H9 (cell line): Measurements from ENCODE around the gene ADAMTS17. TPM values are rescaled to one million over a fixed set of nuclear protein-coding genes. Genes with fewer than 3 reads are reported as not detected.

ENCODE experiments used
- DNase-seq: peaks from one replicate; pipeline ENCODE4 v3.0.0-alpha.2; 2017
- H2AFZ ChIP-seq: one replicate; pipeline ENCODE4 v1.6.1; 2013; ENCODE audit warnings: mild to moderate bottlenecking, low read length, control low read depth, moderate library complexity
- H2AK5ac ChIP-seq: 2 replicates; pipeline ENCODE4 v1.6.1; 2013; ENCODE audit warnings: low read length, control low read depth, mixed read lengths; ENCODE audit not compliant: insufficient read length
- H2BK120ac ChIP-seq: one replicate; pipeline ENCODE4 v1.6.1; 2013; ENCODE audit warnings: low read depth, mild to moderate bottlenecking, low read length, control low read depth, inconsistent platforms; ENCODE audit not compliant: poor library complexity, severe bottlenecking
- H2BK12ac ChIP-seq: 2 replicates; pipeline ENCODE4 v1.6.1; 2013; ENCODE audit warnings: low read length, control low read depth, mixed read lengths, low read depth; ENCODE audit not compliant: insufficient read length
- H2BK15ac ChIP-seq: 2 replicates; pipeline ENCODE4 v1.6.1; 2013; ENCODE audit warnings: low read depth, low read length, control low read depth
- H2BK20ac ChIP-seq: one replicate; pipeline ENCODE4 v1.6.1; 2013; ENCODE audit warnings: low read depth, mild to moderate bottlenecking, low read length, control low read depth, inconsistent platforms; ENCODE audit not compliant: poor library complexity, severe bottlenecking
- H2BK5ac ChIP-seq: 2 replicates; pipeline ENCODE4 v1.6.1; 2013; ENCODE audit warnings: low read length, control low read depth, mixed read lengths; ENCODE audit not compliant: insufficient read length
- H3K14ac ChIP-seq: 2 replicates; pipeline ENCODE4 v1.6.1; 2013; ENCODE audit warnings: low read length, control low read depth; ENCODE audit not compliant: insufficient read depth
- H3K18ac ChIP-seq: 2 replicates; pipeline ENCODE4 v1.6.1; 2013; ENCODE audit warnings: low read depth, mild to moderate bottlenecking, mixed read lengths, low read length, control low read depth; ENCODE audit not compliant: insufficient read length
- H3K23ac ChIP-seq: 2 replicates; pipeline ENCODE4 v1.6.1; 2013; ENCODE audit warnings: low read length, control low read depth, mixed read lengths, low read depth; ENCODE audit not compliant: insufficient read length
- H3K23me2 ChIP-seq: 2 replicates; pipeline ENCODE4 v1.6.1; 2013; ENCODE audit warnings: low read depth, mild to moderate bottlenecking, mixed read lengths, low read length, control low read depth; ENCODE audit not compliant: insufficient read length, poor library complexity, severe bottlenecking
- H3K27ac ChIP-seq: 2 replicates; pipeline ENCODE4 v1.5.1; 2013; ENCODE audit warnings: low read length, control low read depth, mixed read lengths, low read depth; ENCODE audit not compliant: insufficient read length
- H3K27me3 ChIP-seq: 2 replicates; pipeline ENCODE4 v1.6.1; 2013; ENCODE audit warnings: low read length, control low read depth, inconsistent platforms; ENCODE audit not compliant: insufficient read depth
- H3K4ac ChIP-seq: 2 replicates; pipeline ENCODE4 v1.6.1; 2013; ENCODE audit warnings: low read depth, mild to moderate bottlenecking, control low read depth, inconsistent platforms, low read length, moderate library complexity
- H3K4me1 ChIP-seq: 2 replicates; pipeline ENCODE4 v1.6.1; 2013; ENCODE audit warnings: low read length, control low read depth, inconsistent platforms; ENCODE audit not compliant: insufficient read depth
- H3K4me2 ChIP-seq: 2 replicates; pipeline ENCODE4 v1.6.1; 2013; ENCODE audit warnings: low read length, control low read depth, mixed read lengths; ENCODE audit not compliant: insufficient read length, insufficient read depth
- H3K56ac ChIP-seq: 2 replicates; pipeline ENCODE4 v1.6.1; 2013; ENCODE audit warnings: low read depth, mild to moderate bottlenecking, mixed read lengths, low read length, control low read depth; ENCODE audit not compliant: insufficient read length
- H3K79me1 ChIP-seq: 2 replicates; pipeline ENCODE4 v1.6.1; 2013; ENCODE audit warnings: low read depth, mild to moderate bottlenecking, moderate library complexity, low read length, control low read depth, inconsistent platforms; ENCODE audit not compliant: insufficient read depth, poor library complexity, severe bottlenecking
- H3K79me2 ChIP-seq: 2 replicates; pipeline ENCODE4 v1.6.1; 2013; ENCODE audit warnings: low read length, control low read depth, inconsistent platforms; ENCODE audit not compliant: insufficient read depth
- H3K9ac ChIP-seq: 2 replicates; pipeline ENCODE4 v1.6.1; 2013; ENCODE audit warnings: low read length, control low read depth, mixed read lengths; ENCODE audit not compliant: insufficient read length; ENCODE audit errors: extremely low read depth
- H3K9me3 ChIP-seq: one replicate; pipeline ENCODE4 v1.6.1; 2013; ENCODE audit warnings: low read depth, low read length, inconsistent platforms; ENCODE audit not compliant: control insufficient read depth
- H3T11ph ChIP-seq: one replicate; pipeline ENCODE4 v1.6.1; 2013; ENCODE audit warnings: mild to moderate bottlenecking, low read length, control low read depth, inconsistent platforms
- H4K20me1 ChIP-seq: one replicate; pipeline ENCODE4 v1.6.1; 2013; ENCODE audit not compliant: control insufficient read depth, insufficient read length, insufficient read depth
- H4K5ac ChIP-seq: 2 replicates; pipeline ENCODE4 v1.6.1; 2013; ENCODE audit warnings: low read depth, mild to moderate bottlenecking, mixed read lengths, low read length, control low read depth; ENCODE audit not compliant: insufficient read length
- H4K8ac ChIP-seq: replicated peaks from 2 replicates; pipeline ENCODE4 v1.6.1; 2013; ENCODE audit warnings: low read length, control low read depth, mixed read lengths, low read depth; ENCODE audit not compliant: insufficient read length
- H4K91ac ChIP-seq: 2 replicates; pipeline ENCODE4 v1.6.1; 2013; ENCODE audit warnings: low read depth, mild to moderate bottlenecking, moderate library complexity, mixed read lengths, low read length, control low read depth; ENCODE audit not compliant: insufficient read length
- H3K27ac Mint-ChIP-seq, 3 experiments: 2 replicates in 2 of 3; 3 replicates in 1 of 3; pipeline ENCODE4 v1.8.0; 2020 to 2021; ENCODE audit warnings: mixed read lengths in 3 of 3, mild to moderate bottlenecking in 1 of 3, moderate library complexity in 1 of 3
- H3K27me3 Mint-ChIP-seq: 2 replicates; pipeline ENCODE4 v1.8.0; 2021; ENCODE audit warnings: low read depth, mild to moderate bottlenecking, moderate library complexity, mixed read lengths
- H3K36me3 Mint-ChIP-seq, 3 experiments: 2 replicates in 2 of 3; 3 replicates in 1 of 3; pipeline ENCODE4 v1.8.0; 2020 to 2021; ENCODE audit warnings: low read depth in 3 of 3, mixed read lengths in 3 of 3; ENCODE audit not compliant: insufficient read depth in 1 of 3
- H3K4me1 Mint-ChIP-seq, 2 experiments: 2 replicates each; pipeline ENCODE4 v1.8.0; 2020; ENCODE audit warnings: mixed read lengths in 2 of 2
- H3K4me3 Mint-ChIP-seq, 2 experiments: 2 replicates in 1 of 2; 3 replicates in 1 of 2; pipeline ENCODE4 v1.8.0; 2020 to 2021; ENCODE audit warnings: mild to moderate bottlenecking in 2 of 2, mixed read lengths in 2 of 2, moderate library complexity in 1 of 2
- H3K9me3 Mint-ChIP-seq, 2 experiments: 2 replicates in 1 of 2; 3 replicates in 1 of 2; pipeline ENCODE4 v1.8.0; 2020; ENCODE audit warnings: mild to moderate bottlenecking in 2 of 2, mixed read lengths in 2 of 2, moderate library complexity in 1 of 2
- CTCF ChIP-seq: fragments of 200-600 bp; sonication (generic); conservative IDR thresholded peaks from 3 replicates; pipeline ENCODE4 v1.8.0; 2021; ENCODE audit warnings: antibody characterized with exemption, mild to moderate bottlenecking
- WGBS: extraction: QIAGEN DNeasy Blood & Tissue Kit; methylation state at CpG from one replicate; pipeline ENCODE4 v1.1.7; 2013; ENCODE audit warnings: missing lambda C conversion rate, low lambda C conversion rate, mixed read lengths; ENCODE audit not compliant: insufficient read length; ENCODE audit errors: extremely low coverage; 5-methylcytosine and 5-hydroxymethylcytosine counted together
- total RNA-seq: library from RNA; stranded (reverse); gene quantifications from 2 replicates; pipeline ENCODE4 v1.2.1, GENCODE V29; 2021

ADAMTS17 gene
- total RNA-seq, 1 experiment from 2014 or later = 2.9 TPM

DNA sequence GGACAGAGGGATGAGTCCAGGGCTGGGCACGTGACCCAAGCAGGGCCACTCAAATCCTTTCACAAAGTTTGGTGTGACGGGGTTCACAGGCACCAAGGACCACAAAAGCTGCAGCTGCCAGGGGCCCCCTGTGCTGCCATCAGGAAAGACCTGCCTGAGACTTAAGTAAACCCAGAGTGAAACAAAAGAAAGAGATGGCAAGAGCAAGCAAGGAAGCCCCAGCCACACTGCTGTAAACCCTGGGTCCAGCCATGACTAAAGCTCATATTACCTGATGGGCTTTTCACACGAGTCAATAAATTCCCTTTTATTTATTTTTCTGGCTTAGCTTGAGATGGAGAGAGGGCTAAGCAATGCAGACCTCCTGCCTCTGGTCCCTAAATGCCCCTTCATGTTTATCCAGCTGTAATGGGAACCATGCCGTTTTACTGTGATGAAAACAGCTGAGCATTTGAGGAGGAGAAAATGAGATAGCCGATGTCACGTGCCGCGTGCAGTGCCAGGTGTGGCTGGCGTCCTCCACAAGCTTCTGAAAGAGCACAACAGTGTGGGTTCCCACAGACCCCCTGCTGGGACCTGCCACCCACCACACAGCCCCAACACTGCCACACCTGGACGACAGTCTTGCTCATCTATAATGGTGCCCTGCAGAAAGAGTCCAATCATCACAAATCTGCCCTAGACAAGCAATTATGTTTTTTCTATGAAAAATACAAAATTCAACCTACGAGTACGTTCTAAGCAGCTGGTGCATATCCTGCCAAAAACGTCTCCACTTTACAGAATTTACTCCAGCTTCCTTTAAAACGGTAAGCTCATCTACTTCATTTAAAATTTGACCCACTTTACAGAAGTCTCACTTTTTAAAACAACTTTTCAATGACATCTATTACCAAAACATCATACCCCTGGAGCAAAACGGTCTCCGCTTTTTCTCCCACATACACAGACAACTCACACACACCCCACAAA, 34.2 kb downstream of the ADAMTS17 start:
- H2BK15ac ChIP-seq = no peak overlapping the region
- WGBS = no CpG with 5 or more reads among the region's 16 CpGs
- no peak overlapping the region for H3K14ac ChIP-seq
- no peaks in the 10 kb centered on the region for H3K27me3 ChIP-seq
- peaks cover 2 to 13% (median 4%) of the 10 kb centered on the region in 3 experiments; a peak in 3 of 7 replicates for H3K36me3 Mint-ChIP-seq
- H4K8ac ChIP-seq = no peak overlapping the region
- H2BK12ac ChIP-seq = no peak overlapping the region
- H3K27me3 Mint-ChIP-seq = no peaks in the 10 kb centered on the region; the same call in none of the 2 replicates
- H3K23me2 ChIP-seq = no peaks in the 10 kb centered on the region
- peaks cover 8% of the 10 kb centered on the region in 2 experiments; a peak in 3 of 4 replicates for H3K4me1 Mint-ChIP-seq
- H4K91ac ChIP-seq = no peak overlapping the region
- no peak overlapping the region for H2AK5ac ChIP-seq
- no peak overlapping the region for H3K18ac ChIP-seq
- H3K27ac Mint-ChIP-seq = no peak overlapping the region; a peak in 1 of 7 replicates
- no peaks in the 10 kb centered on the region for H3K79me2 ChIP-seq
- no peaks in the 10 kb centered on the region for H3K79me1 ChIP-seq
- peaks cover 8 to 10% of the 10 kb centered on the region in 2 experiments for H3K9me3 Mint-ChIP-seq
- no peaks in the 10 kb centered on the region for H3K9me3 ChIP-seq
- no peak overlapping the region for H3K56ac ChIP-seq
- no peak for DNase-seq
- H4K5ac ChIP-seq = no peak overlapping the region
- H3K27ac ChIP-seq = no peak overlapping the region
- no peak overlapping the region for H3K4me3 Mint-ChIP-seq
- no peak overlapping the region for H2AFZ ChIP-seq
- no peaks in the 10 kb centered on the region for H4K20me1 ChIP-seq
- TF ChIP-seq CTCF = no peak
- no peaks in the 10 kb centered on the region for H3K4me1 ChIP-seq
- H2BK120ac ChIP-seq = no peak overlapping the region
- no peak overlapping the region for H3K9ac ChIP-seq
- no peak overlapping the region for H3K4ac ChIP-seq
- H3K23ac ChIP-seq = no peak overlapping the region
- no peak overlapping the region for H3T11ph ChIP-seq
- no peak overlapping the region for H2BK5ac ChIP-seq
- H3K4me2 ChIP-seq = no peak overlapping the region
- H2BK20ac ChIP-seq = no peak overlapping the region
